WTC11 (cell line): ENCODE results near the gene UBE3C. TPM values are rescaled to one million over a fixed set of nuclear protein-coding genes. Genes with fewer than 3 reads are reported as not detected.

Experiments used
- ATAC-seq: fragments of 200-7000 bp; cut with Tn5 transposase; 2 replicates; pipeline ENCODE4 v1.10.0; 2021; ENCODE audit warnings: mild to moderate bottlenecking, moderate library complexity
- CTCF ChIA-PET: fragments of 300-600 bp; sonication (Branson Sonifier 250); formaldehyde crosslinking; loops from one replicate; lab custom pipeline; 2021; ENCODE audit warnings: antibody characterized with exemption; lab: Charles Lee
- POLR2A ChIA-PET: fragments of 350-600 bp; sonication (Branson Sonifier 250); formaldehyde crosslinking; loops from one replicate; lab custom pipeline; 2021; ENCODE audit warnings: antibody characterized with exemption; lab: Charles Lee
- DNase-seq: peaks from one replicate; pipeline ENCODE4 v3.0.0; 2021; ENCODE audit warnings: low spot score
- H3K27ac Mint-ChIP-seq: 2 replicates; pipeline ENCODE4 v1.8.0; 2021; ENCODE audit warnings: mixed read lengths
- H3K27me3 Mint-ChIP-seq: 2 replicates; pipeline ENCODE4 v1.8.0; 2021; ENCODE audit warnings: low read depth, mild to moderate bottlenecking, moderate library complexity, mixed read lengths
- H3K36me3 Mint-ChIP-seq: 2 replicates; pipeline ENCODE4 v1.8.0; 2021; ENCODE audit warnings: mixed read lengths
- H3K4me1 Mint-ChIP-seq: 2 replicates; pipeline ENCODE4 v1.8.0; 2022; ENCODE audit warnings: mixed read lengths
- H3K4me3 Mint-ChIP-seq: 2 replicates; pipeline ENCODE4 v1.8.0; 2021; ENCODE audit warnings: mild to moderate bottlenecking, moderate library complexity, mixed read lengths
- H3K9me3 Mint-ChIP-seq: 2 replicates; pipeline ENCODE4 v1.8.0; 2021; ENCODE audit warnings: mixed read lengths
- ATF3 ChIP-seq: sonication (generic); formaldehyde crosslinking; conservative IDR thresholded peaks from 2 replicates; pipeline ENCODE4 v1.8.1; 2022; ENCODE audit warnings: mild to moderate bottlenecking, missing genetic modification reagents
- CREB1 ChIP-seq: sonication (generic); formaldehyde crosslinking; IDR thresholded peaks from 2 replicates; pipeline ENCODE4 v1.8.0; 2023; ENCODE audit warnings: mild to moderate bottlenecking, missing genetic modification reagents
- FOXK1 ChIP-seq: sonication (generic); formaldehyde crosslinking; IDR thresholded peaks from 2 replicates; pipeline ENCODE4 v1.8.0; 2022; ENCODE audit warnings: mild to moderate bottlenecking, moderate library complexity, missing genetic modification reagents
- GABPB1 ChIP-seq: sonication (generic); formaldehyde crosslinking; IDR thresholded peaks from 2 replicates; pipeline ENCODE4 v1.8.1; 2023; ENCODE audit warnings: mild to moderate bottlenecking, missing genetic modification reagents
- IRF2 ChIP-seq: sonication (generic); formaldehyde crosslinking; IDR thresholded peaks from 2 replicates; pipeline ENCODE4 v1.8.0; 2022; ENCODE audit warnings: low read depth, missing genetic modification reagents, borderline replicate concordance
- KAT7 ChIP-seq: sonication (generic); formaldehyde crosslinking; IDR thresholded peaks from 2 replicates; pipeline ENCODE4 v1.8.1; 2023; ENCODE audit warnings: missing genetic modification reagents, mild to moderate bottlenecking, borderline replicate concordance
- MAX ChIP-seq: sonication (generic); formaldehyde crosslinking; IDR thresholded peaks from 2 replicates; pipeline ENCODE4 v1.8.0; 2022; ENCODE audit warnings: mild to moderate bottlenecking, missing genetic modification reagents
- NFYB ChIP-seq: sonication (generic); formaldehyde crosslinking; conservative IDR thresholded peaks from 2 replicates; pipeline ENCODE4 v1.8.0; 2022; ENCODE audit warnings: low read depth, missing genetic modification reagents
- OVOL2 ChIP-seq: fragments of 250-450 bp; sonication (Bioruptor Pico); IDR thresholded peaks from 2 replicates; pipeline ENCODE4 v1.9.0; 2021; ENCODE audit warnings: mild to moderate bottlenecking, borderline replicate concordance
- RORB ChIP-seq: fragments of 250-450 bp; sonication (Bioruptor Pico); IDR thresholded peaks from 2 replicates; pipeline ENCODE4 v1.9.0; 2021; ENCODE audit warnings: mild to moderate bottlenecking
- SMAD4 ChIP-seq: sonication (generic); formaldehyde crosslinking; IDR thresholded peaks from 2 replicates; pipeline ENCODE4 v1.8.0; 2022; ENCODE audit warnings: mild to moderate bottlenecking, missing genetic modification reagents
- ZNF121 ChIP-seq: sonication (generic); formaldehyde crosslinking; IDR thresholded peaks from 2 replicates; pipeline ENCODE4 v1.8.0; 2023; ENCODE audit warnings: missing genetic modification reagents
- ZNF138 ChIP-seq: sonication (generic); formaldehyde crosslinking; conservative IDR thresholded peaks from 2 replicates; pipeline ENCODE4 v1.8.1; 2022; ENCODE audit warnings: mild to moderate bottlenecking, moderate library complexity, missing genetic modification reagents
- ZNF219 ChIP-seq: sonication (generic); formaldehyde crosslinking; IDR thresholded peaks from 2 replicates; pipeline ENCODE4 v1.8.0; 2023; ENCODE audit warnings: missing genetic modification reagents, mild to moderate bottlenecking, borderline replicate concordance
- ZNF423 ChIP-seq: fragments of 250-450 bp; sonication (Bioruptor Pico); IDR thresholded peaks from 2 replicates; pipeline ENCODE4 v2.1.2; 2022; ENCODE audit warnings: mild to moderate bottlenecking, moderate library complexity
- ZNF532 ChIP-seq: fragments of 250-450 bp; sonication (Bioruptor Pico); IDR thresholded peaks from 2 replicates; pipeline ENCODE4 v1.9.0; 2021; ENCODE audit warnings: mild to moderate bottlenecking, borderline replicate concordance
- ZNF671 ChIP-seq: fragments of 250-450 bp; sonication (Bioruptor Pico); IDR thresholded peaks from 2 replicates; pipeline ENCODE4 v1.8.0; 2021; ENCODE audit warnings: mild to moderate bottlenecking
- total RNA-seq: library from RNA; stranded (reverse); gene quantifications from 3 replicates; pipeline ENCODE4 v1.2.3, GENCODE V29; 2021

The UBE3C gene
- total RNA-seq, 1 experiment from 2014 or later = 59.7 TPM

- ATAC-seq (no peak), DNase-seq (no peak)
- POLR2A ChIA-PET = interaction anchor here (0.9 kb wide), 1 partner anchor 77 kb away, joined by 3 read pairs; no protein-coding TSS in a partner anchor
- Mint-ChIP-seq H3K27ac (no peak overlapping the region), H3K9me3 (no peaks in the 10 kb centered on the region)
- TF ChIP-seq ZNF423 (CRISPR knock-in tag) (no peak), FOXK1 (no peak), GABPB1 (CRISPR knock-in tag) (no peak), OVOL2 (CRISPR knock-in tag) (no peak), IRF2 (CRISPR knock-in tag) (no peak), KAT7 (CRISPR knock-in tag) (no peak), ZNF532 (no peak), ZNF138 (CRISPR knock-in tag) (no peak), RORB (CRISPR knock-in tag) (no peak), ZNF121 (CRISPR knock-in tag) (no peak), MAX (CRISPR knock-in tag) (no peak), ZNF671 (CRISPR knock-in tag) (no peak), ATF3 (CRISPR knock-in tag) (no peak), CREB1 (CRISPR knock-in tag) (no peak), NFYB (CRISPR knock-in tag) (no peak), SMAD4 (CRISPR knock-in tag) (no peak)
- TF ChIP-seq, all 79 proteins: peak for 0
- Mint-ChIP-seq H3K4me3 (no peak overlapping the region), H3K4me1 (peaks cover 15% of the 10 kb centered on the region), H3K36me3 (no peaks in the 10 kb centered on the region), H3K27me3 (no peaks in the 10 kb centered on the region)
- CTCF ChIA-PET = interaction anchor here (0.7 kb wide), 1 partner anchor 61 kb away, joined by 4 read pairs; no protein-coding TSS in a partner anchor
These were observed 139.6 kb downstream of the UBE3C start for GRCh38 chr7:157278167-157278790.

- Mint-ChIP-seq H3K4me3 (no peak overlapping the region), H3K4me1 (peaks cover 15% of the 10 kb centered on the region), H3K27ac (no peak overlapping the region), H3K27me3 (peaks cover 2% of the 10 kb centered on the region; the same call in 1 of the 2 replicates), H3K36me3 (peaks cover 5% of the 10 kb centered on the region), H3K9me3 (peaks cover 5% of the 10 kb centered on the region)
- ATAC-seq = peak; percentile 33
- peak; percentile 49 for DNase-seq
- CTCF ChIA-PET = interaction anchor here (1.0 kb wide), 1 partner anchor 60 kb away, joined by 3 read pairs; no protein-coding TSS in a partner anchor
- POLR2A ChIA-PET = interaction anchor here (0.9 kb wide), 1 partner anchor 76 kb away, joined by 3 read pairs; no protein-coding TSS in a partner anchor
- TF ChIP-seq ZNF219 (CRISPR knock-in tag) (no peak), ZNF121 (CRISPR knock-in tag) (peak; percentile 94)
These were observed 140.3 kb downstream of the UBE3C start for GRCh38 chr7:157278791-157279724.
